Measurements from ENCODE around the gene OR2A5. TPM values are rescaled to one million over a fixed set of nuclear protein-coding genes. Genes with fewer than 3 reads are reported as not detected.

Gene OR2A5
- total RNA-seq, 4 donors from 2014 or later = not detected

DNA sequence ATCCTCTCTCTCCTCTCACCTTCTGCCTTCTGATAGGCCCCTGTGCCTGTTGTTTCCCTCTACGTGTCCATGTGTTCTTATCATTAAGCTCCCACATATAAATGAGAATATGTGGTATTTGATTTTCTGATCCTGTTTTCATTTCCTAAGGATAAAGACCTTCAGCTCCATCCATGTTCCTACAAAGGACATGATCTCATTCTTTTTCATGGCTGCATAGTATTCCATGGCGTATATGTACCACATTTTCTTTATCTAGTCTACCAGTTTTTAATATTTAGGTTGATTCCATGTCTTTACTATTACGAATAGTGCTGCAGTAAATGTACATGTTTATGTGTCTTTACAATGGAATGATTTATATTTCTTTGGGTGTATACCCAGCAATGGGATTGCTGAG is 41.9 kb downstream of the OR2A5 start:
- H3K4me1 ChIP-seq = no peaks in the 10 kb centered on the region
- WGBS, 2 donors = 92 to 93% methylated on average over 3 of the region's 3 CpGs
- H3K27me3 ChIP-seq = no peaks in the 10 kb centered on the region
- no peak for TF ChIP-seq EP300 (IDR thresholded peaks at IDR 0.05)
- TF ChIP-seq, protein P1, sequence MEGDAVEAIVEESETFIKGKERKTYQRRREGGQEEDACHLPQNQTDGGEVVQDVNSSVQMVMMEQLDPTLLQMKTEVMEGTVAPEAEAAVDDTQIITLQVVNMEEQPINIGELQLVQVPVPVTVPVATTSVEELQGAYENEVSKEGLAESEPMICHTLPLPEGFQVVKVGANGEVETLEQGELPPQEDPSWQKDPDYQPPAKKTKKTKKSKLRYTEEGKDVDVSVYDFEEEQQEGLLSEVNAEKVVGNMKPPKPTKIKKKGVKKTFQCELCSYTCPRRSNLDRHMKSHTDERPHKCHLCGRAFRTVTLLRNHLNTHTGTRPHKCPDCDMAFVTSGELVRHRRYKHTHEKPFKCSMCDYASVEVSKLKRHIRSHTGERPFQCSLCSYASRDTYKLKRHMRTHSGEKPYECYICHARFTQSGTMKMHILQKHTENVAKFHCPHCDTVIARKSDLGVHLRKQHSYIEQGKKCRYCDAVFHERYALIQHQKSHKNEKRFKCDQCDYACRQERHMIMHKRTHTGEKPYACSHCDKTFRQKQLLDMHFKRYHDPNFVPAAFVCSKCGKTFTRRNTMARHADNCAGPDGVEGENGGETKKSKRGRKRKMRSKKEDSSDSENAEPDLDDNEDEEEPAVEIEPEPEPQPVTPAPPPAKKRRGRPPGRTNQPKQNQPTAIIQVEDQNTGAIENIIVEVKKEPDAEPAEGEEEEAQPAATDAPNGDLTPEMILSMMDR (IDR thresholded peaks at IDR 0.05) = no peak
- TF ChIP-seq POLR2A (IDR thresholded peaks at IDR 0.05) = no peak
- H3K27ac ChIP-seq = no peak overlapping the region
- peaks cover 0 to 9% (median 0%) of the 10 kb centered on the region in 4 donors for H3K9me3 ChIP-seq
- no peaks in the 10 kb centered on the region for H3K36me3 ChIP-seq
- H3K4me3 ChIP-seq = no peak overlapping the region
- DNase-seq (ENCODE audit: low spot score in 2 of 2) = no peak

DNA sequence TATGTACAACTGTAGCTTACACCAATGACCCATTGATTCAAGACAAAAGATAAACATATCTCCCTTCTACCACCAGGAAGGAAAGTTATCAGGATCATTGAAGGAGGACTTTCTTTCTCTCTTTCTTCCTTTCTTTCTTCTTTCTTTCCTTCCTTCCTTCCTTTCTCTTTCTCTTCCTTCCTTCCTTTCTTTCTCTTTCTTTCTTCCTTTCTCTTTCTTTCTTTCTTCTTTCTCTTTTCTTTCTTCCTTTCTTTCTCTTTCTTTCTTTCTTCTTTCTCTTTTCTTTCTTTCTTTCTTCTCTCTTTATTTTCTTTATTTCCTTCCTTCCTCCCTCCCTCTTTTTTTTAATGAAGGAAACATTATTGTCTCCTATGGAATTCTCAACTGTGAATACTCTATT is 50.0 kb downstream of the OR2A5 start:
- H3K36me3 ChIP-seq = no peaks in the 10 kb centered on the region
- no peak overlapping the region for H3K27ac ChIP-seq
- H3K27me3 ChIP-seq = no peaks in the 10 kb centered on the region
- no peak overlapping the region for H3K4me3 ChIP-seq
- DNase-seq (ENCODE audit: low spot score in 2 of 2) = no peak
- TF ChIP-seq, protein P1 (IDR thresholded peaks at IDR 0.05) = no peak
- TF ChIP-seq EP300 (IDR thresholded peaks at IDR 0.05) = no peak
- no peak for TF ChIP-seq POLR2A (IDR thresholded peaks at IDR 0.05)
- H3K4me1 ChIP-seq = no peaks in the 10 kb centered on the region
- H3K9me3 ChIP-seq = no peaks in the 10 kb centered on the region

DNA sequence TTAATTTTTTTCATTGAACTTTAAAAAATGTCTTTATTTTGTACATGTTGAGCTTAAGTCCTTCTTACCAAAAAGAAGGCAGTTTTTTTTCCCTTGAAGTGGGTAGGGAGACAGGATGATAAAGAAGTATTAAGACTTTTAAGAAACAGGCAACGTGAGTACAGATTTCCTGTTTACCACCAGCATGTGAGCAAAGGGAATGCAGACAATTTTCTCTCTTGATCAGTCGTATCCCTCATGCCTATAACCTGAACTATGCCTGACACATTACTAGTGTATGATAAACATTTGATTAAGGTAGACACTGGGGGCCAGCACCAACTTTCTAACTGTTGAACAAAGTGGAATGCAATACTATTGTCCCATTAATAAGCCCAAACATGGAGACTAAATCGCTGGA is 51.9 kb downstream of the OR2A5 start:
- no peaks in the 10 kb centered on the region for H3K36me3 ChIP-seq
- no peaks in the 10 kb centered on the region for H3K4me1 ChIP-seq
- TF ChIP-seq, protein P1 (IDR thresholded peaks at IDR 0.05) = no peak
- WGBS, 2 donors = 54 to 56% methylated on average over 3 of the region's 3 CpGs
- H3K27me3 ChIP-seq = no peaks in the 10 kb centered on the region
- no peak for DNase-seq (ENCODE audit: low spot score in 2 of 2)
- no peak overlapping the region for H3K4me3 ChIP-seq
- no peaks in the 10 kb centered on the region for H3K9me3 ChIP-seq
- no peak overlapping the region for H3K27ac ChIP-seq

DNA sequence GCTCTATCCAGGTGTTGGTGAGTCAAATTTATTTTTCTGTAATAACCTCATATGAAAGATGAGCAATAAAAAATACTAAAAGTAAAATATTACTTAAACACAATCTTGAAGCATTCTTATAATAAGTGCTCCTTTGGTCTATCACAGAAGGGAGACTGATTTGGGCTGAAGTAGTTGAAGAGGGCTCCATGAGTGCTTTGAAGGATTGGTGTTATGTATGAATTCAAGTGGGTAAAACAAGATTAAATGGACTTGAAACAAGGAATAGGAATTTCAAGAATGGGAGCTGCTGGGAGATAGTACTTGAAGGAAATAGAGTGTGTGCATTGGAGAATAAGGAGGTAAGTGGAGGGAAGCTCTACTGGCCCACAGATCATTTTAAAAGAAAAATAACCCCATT is 53.3 kb downstream of the OR2A5 start:
- Histone ChIP-seq H3K4me3 (no peak overlapping the region), H3K27me3 (no peaks in the 10 kb centered on the region), H3K9me3 (no peaks in the 10 kb centered on the region), H3K4me1 (no peaks in the 10 kb centered on the region), H3K36me3 (no peaks in the 10 kb centered on the region), H3K27ac (no peak overlapping the region)
- TF ChIP-seq POLR2A (IDR thresholded peaks at IDR 0.05) (no peak), EP300 (IDR thresholded peaks at IDR 0.05) (no peak)
- TF ChIP-seq, protein P1 (IDR thresholded peaks at IDR 0.05) = no peak
- no peak for DNase-seq (ENCODE audit: low spot score in 2 of 2)

DNA sequence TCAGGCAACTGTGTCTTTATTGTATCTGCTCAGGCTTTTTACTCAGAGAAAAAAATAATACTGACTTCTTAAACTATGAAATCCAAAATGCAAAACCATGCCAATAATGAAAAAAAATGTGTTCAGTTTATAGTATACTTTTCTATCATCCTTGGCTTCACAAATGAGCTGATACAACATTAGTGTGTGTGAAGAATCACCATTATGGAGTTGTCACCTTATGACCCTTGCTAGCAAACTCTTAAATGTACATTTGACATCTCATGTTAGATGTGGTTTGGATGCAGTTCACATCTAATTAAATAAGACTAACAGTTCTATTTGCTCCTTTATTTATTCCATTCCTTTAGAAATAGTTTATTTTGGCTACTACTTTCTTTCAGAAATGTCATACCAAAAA is 56.5 kb downstream of the OR2A5 start:
- TF ChIP-seq EP300 (IDR thresholded peaks at IDR 0.05) (no peak), POLR2A (IDR thresholded peaks at IDR 0.05) (no peak)
- TF ChIP-seq, protein P1 (IDR thresholded peaks at IDR 0.05) = no peak
- no peaks in the 10 kb centered on the region for H3K9me3 ChIP-seq

More for the DNA sequence above, 56.5 kb downstream of the OR2A5 start:
- no peak overlapping the region for H3K27ac ChIP-seq
- no peaks in the 10 kb centered on the region for H3K4me1 ChIP-seq
- H3K4me3 ChIP-seq = no peak overlapping the region
- no peaks in the 10 kb centered on the region for H3K36me3 ChIP-seq
- no peak for DNase-seq (ENCODE audit: low spot score in 2 of 2)
- H3K27me3 ChIP-seq = no peaks in the 10 kb centered on the region

Small RNAs within 50 kb of the gene (small RNA-seq; reads per million reads assigned to genes)
- gene OR2A41P = not detected

Other genes starting within 250 kb of the OR2A5 start
- gene TCAF1, start 146.8 kb upstream of the OR2A5 start, total RNA-seq = 10 to 100 TPM; 32.7 to 61.2 (median 44.4) TPM
- not detected for gene OR2F2, start 113.7 kb upstream of the OR2A5 start, total RNA-seq
- gene OR2F1, start 94.1 kb upstream of the OR2A5 start, total RNA-seq = not detected
- gene OR6B1, start 48.6 kb upstream of the OR2A5 start, total RNA-seq = not detected
- not detected for gene OR2A25, start 20.9 kb downstream of the OR2A5 start, total RNA-seq
- gene OR2A12, start 37.3 kb downstream of the OR2A5 start, total RNA-seq = not detected
- gene OR2A2, start 60.6 kb downstream of the OR2A5 start, total RNA-seq = not detected
- not detected for gene OR2A14, start 74.2 kb downstream of the OR2A5 start, total RNA-seq
- 1 to 10 TPM in 2 of 4 donors, not detected in 2; 2.5 to 3.1 TPM for gene CTAGE4, start 134.5 kb downstream of the OR2A5 start, total RNA-seq
- 1 to 10 TPM in 3 of 4 donors, under 1 TPM in 1; 0.59 to 4.4 (median 1.9) TPM for gene ARHGEF35, start 146.9 kb downstream of the OR2A5 start, total RNA-seq
- not detected for gene OR2A42, start 190.7 kb downstream of the OR2A5 start, total RNA-seq
- gene OR2A7, start 215.8 kb downstream of the OR2A5 start, total RNA-seq = 1 to 10 TPM; 1.1 to 3.8 (median 2.2) TPM
- gene CTAGE8, start 220.3 kb downstream of the OR2A5 start, total RNA-seq = 1 to 10 TPM in 2 of 4 donors, under 1 TPM in 1, not detected in 1; 0.60 to 1.8 (median 1.5) TPM

Data from tibial nerve (tissue), 4 donors.